Right atrium auricular region (tissue), 2 donors: ENCODE data around the gene FAM228B. TPM values are rescaled to one million over a fixed set of nuclear protein-coding genes. Genes with fewer than 3 reads are reported as not detected.
"Not testable (repeated sequence)": the region's sequence is repeated elsewhere in the genome, so short reads cannot be mapped to it uniquely, and the experiment has no call there.

Experiments used
- DNase-seq: peaks from one replicate; pipeline ENCODE4 v3.0.0-alpha.2; 2019; ENCODE audit warnings: low spot score
- H3K27ac ChIP-seq, 2 donors: fragments of 200-600 bp; sonication (generic); 1 replicate in 1 of 2; 2 replicates in 1 of 2; pipeline ENCODE4 v1.5.1; 2016 to 2019
- H3K27me3 ChIP-seq, 2 donors: fragments of 200-600 bp; sonication (generic); one replicate each; pipeline versions ENCODE4 v1.5.1 to v1.6.0; 2017 to 2019
- H3K36me3 ChIP-seq: fragments of 200-600 bp; sonication (generic); one replicate; pipeline ENCODE4 v1.5.1; 2016
- H3K4me1 ChIP-seq, 2 donors: fragments of 200-600 bp; sonication (generic); one replicate each; pipeline versions ENCODE4 v1.5.1 to v1.6.0; 2017 to 2019
- H3K4me3 ChIP-seq, 2 donors: fragments of 200-600 bp; sonication (generic); 1 replicate in 1 of 2; 2 replicates in 1 of 2; pipeline ENCODE4 v1.5.1; 2017 to 2019; ENCODE audit warnings: mild to moderate bottlenecking in 1 of 2, moderate library complexity in 1 of 2
- H3K9me3 ChIP-seq, 2 donors: fragments of 200-600 bp; sonication (generic); one replicate each; pipeline ENCODE4 v1.5.1; 2019
- CTCF ChIP-seq, 2 donors: fragments of 200-600 bp; sonication (generic); IDR thresholded peaks; one replicate each; pipeline ENCODE4 v1.5.1; 2019; ENCODE audit warnings: antibody characterized with exemption in 2 of 2
- total RNA-seq, 2 donors: library from RNA; depleted of rRNA; stranded (reverse); fragments of >200 nt; gene quantifications; one replicate each; pipeline ENCODE4 v1.1.0, GENCODE V29; 2016

FAM228B gene
- total RNA-seq, 2 donors from 2014 or later, result 15.6 to 31.1 TPM

GRCh38 chr2:24107336-24107735, 15.9 kb upstream of the FAM228B start:
- H3K4me1 ChIP-seq, result no peaks in the 10 kb centered on the region
- no peak overlapping the region for H3K27ac ChIP-seq
- no peaks in the 10 kb centered on the region for H3K27me3 ChIP-seq

GRCh38 chr2:24109431-24109830, 13.8 kb upstream of the FAM228B start:
- H3K4me1 ChIP-seq, H3K27me3 ChIP-seq: not testable (repeated sequence)

More at GRCh38 chr2:24107336-24107735, 15.9 kb upstream of the FAM228B start:
- no peaks in the 10 kb centered on the region for H3K36me3 ChIP-seq
- no peak for DNase-seq
- no peaks in the 10 kb centered on the region for H3K9me3 ChIP-seq
- no peak for TF ChIP-seq CTCF (IDR thresholded peaks at IDR 0.05)
- H3K4me3 ChIP-seq, result no peak overlapping the region

GRCh38 chr2:24110660-24111303, 12.5 kb upstream of the FAM228B start:
- no peak for DNase-seq
- Histone ChIP-seq H3K27me3 (no peaks in the 10 kb centered on the region), H3K9me3 (no peaks in the 10 kb centered on the region), H3K4me3 (no peak overlapping the region), H3K27ac (peak overlapping the region in 1 of 2 donors; percentile 36), H3K36me3 (no peaks in the 10 kb centered on the region), H3K4me1 (no peaks in the 10 kb centered on the region)
- no peak for TF ChIP-seq CTCF (IDR thresholded peaks at IDR 0.05)

More at GRCh38 chr2:24109431-24109830, 13.8 kb upstream of the FAM228B start:
- H3K9me3 ChIP-seq, DNase-seq, H3K27ac ChIP-seq, H3K36me3 ChIP-seq, H3K4me3 ChIP-seq: not testable (repeated sequence)

- no peaks in the 10 kb centered on the region for H3K27me3 ChIP-seq
- DNase-seq, result no peak
- no peaks in the 10 kb centered on the region for H3K9me3 ChIP-seq
- no peaks in the 10 kb centered on the region for H3K36me3 ChIP-seq
- H3K27ac ChIP-seq, result peak overlapping the region in 1 of 2 donors; percentile 36
- H3K4me3 ChIP-seq, result no peak overlapping the region
- TF ChIP-seq CTCF (IDR thresholded peaks at IDR 0.05), result no peak
- H3K4me1 ChIP-seq, result no peaks in the 10 kb centered on the region
Observed at GRCh38 chr2:24111407-24111901, 11.8 kb upstream of the FAM228B start.

GRCh38 chr2:24115057-24115456, 8.2 kb upstream of the FAM228B start:
- no peaks in the 10 kb centered on the region for H3K36me3 ChIP-seq
- no peaks in the 10 kb centered on the region for H3K27me3 ChIP-seq
- H3K4me3 ChIP-seq, result no peak overlapping the region
- TF ChIP-seq CTCF (IDR thresholded peaks at IDR 0.05), result no peak
- no peak for DNase-seq
- H3K9me3 ChIP-seq, result no peaks in the 10 kb centered on the region
- H3K27ac ChIP-seq, result no peak overlapping the region
- no peaks in the 10 kb centered on the region for H3K4me1 ChIP-seq

GRCh38 chr2:24117902-24118301, 5.4 kb upstream of the FAM228B start:
- peaks cover 0 to 17% of the 10 kb centered on the region in 2 donors for H3K4me1 ChIP-seq
- no peak for TF ChIP-seq CTCF (IDR thresholded peaks at IDR 0.05)
- no peaks in the 10 kb centered on the region for H3K9me3 ChIP-seq
- H3K27ac ChIP-seq, result no peak overlapping the region
- H3K27me3 ChIP-seq, result no peaks in the 10 kb centered on the region
- H3K36me3 ChIP-seq, result no peaks in the 10 kb centered on the region
- DNase-seq, result no peak
- no peak overlapping the region for H3K4me3 ChIP-seq
